Endothelial cell of umbilical vein (primary cell): Measurements from ENCODE around the gene INHBE. TPM values are rescaled to one million over a fixed set of nuclear protein-coding genes. Genes with fewer than 3 reads are reported as not detected.

Experiments used
- BruUV-seq: library from RNA; stranded (reverse); fragments of 400-500 nt; replicated peaks from 2 replicates; lab custom pipeline; 2021; lab: Mats Ljungman, UMichigan
- CTCF ChIA-PET: fragments of 300-600, 350-600 bp; sonication (Branson Sonifier 250); formaldehyde crosslinking; loops from one replicate; lab custom pipeline; 2021; ENCODE audit warnings: antibody characterized with exemption, inconsistent platforms; lab: Charles Lee
- POLR2A ChIA-PET: fragments of 300-600, 350-600 bp; sonication (Branson Sonifier 250); formaldehyde crosslinking; loops from one replicate; lab custom pipeline; 2021; ENCODE audit warnings: antibody characterized with exemption, inconsistent platforms; lab: Charles Lee
- DNase-seq: peaks from one replicate; pipeline ENCODE4 v3.0.0-alpha.2; 2011; ENCODE audit warnings: low read depth, low spot score
- FAIRE-seq: peaks from 2 replicates; lab custom pipeline; 2011; peaks lifted over from hg19 to GRCh38; lab: Jason Lieb, UNC
- H2AFZ ChIP-seq: 2 replicates; pipeline ENCODE4 v1.6.0; 2012; ENCODE audit warnings: low read depth, low read length, control low read depth, inconsistent platforms
- H3K27ac ChIP-seq: 2 replicates; pipeline ENCODE4 v1.5.1; 2011; ENCODE audit warnings: low read depth, mild to moderate bottlenecking, control low read depth, low read length, moderate library complexity; ENCODE audit not compliant: insufficient read depth
- H3K27me3 ChIP-seq, 2 experiments: 2 replicates each; pipeline versions ENCODE4 v1.6.0 to v1.6.1; 2011; ENCODE audit warnings: low read length in 2 of 2, mixed read lengths in 1 of 2; ENCODE audit not compliant: control insufficient read depth in 2 of 2, insufficient read depth in 2 of 2
- H3K36me3 ChIP-seq, 2 experiments: 2 replicates in 1 of 2; 3 replicates in 1 of 2; pipeline ENCODE4 v1.5.1; 2011; ENCODE audit warnings: low read length in 2 of 2, mild to moderate bottlenecking in 1 of 2, moderate library complexity in 1 of 2; ENCODE audit not compliant: control insufficient read depth in 2 of 2, insufficient read depth in 2 of 2; ENCODE audit errors: extremely low read depth in 1 of 2
- H3K4me1 ChIP-seq: 3 replicates; pipeline ENCODE4 v1.5.1; 2011; ENCODE audit warnings: mild to moderate bottlenecking, low read length; ENCODE audit not compliant: control insufficient read depth, insufficient read depth; ENCODE audit errors: extremely low read depth
- H3K4me2 ChIP-seq: 2 replicates; pipeline ENCODE4 v1.6.1; 2011; ENCODE audit warnings: low read length, control low read depth, mixed read lengths; ENCODE audit not compliant: insufficient read depth
- H3K4me3 ChIP-seq, 3 experiments: fragments of 200-600 bp in 1 of 3; sonication (generic), shearing (Covaris generic) in 1 of 3; replicated peaks in 1 of 3; 2 replicates each; pipeline ENCODE4 v1.5.1; 2011 to 2016; ENCODE audit warnings: control low read depth in 3 of 3, low read length in 3 of 3, mild to moderate bottlenecking in 2 of 3, inconsistent platforms in 1 of 3, low read depth in 1 of 3, moderate library complexity in 1 of 3; ENCODE audit not compliant: insufficient read depth in 1 of 3
- H3K79me2 ChIP-seq: 2 replicates; pipeline ENCODE4 v1.6.0; 2012; ENCODE audit warnings: low read length, inconsistent platforms; ENCODE audit not compliant: control insufficient read depth, insufficient read depth
- H3K9ac ChIP-seq: replicated peaks from 2 replicates; pipeline ENCODE3; 2011; ENCODE audit warnings: low read length, control low read depth; ENCODE audit not compliant: insufficient read depth; ENCODE audit errors: extremely low read depth
- H3K9me1 ChIP-seq: replicated peaks from 3 replicates; pipeline ENCODE4 v1.6.0; 2011; ENCODE audit warnings: mild to moderate bottlenecking, low read length; ENCODE audit not compliant: control insufficient read depth, insufficient read depth; ENCODE audit errors: extremely low read depth
- H3K9me3 ChIP-seq: replicated peaks from 2 replicates; pipeline ENCODE4 v1.5.1; 2012; ENCODE audit warnings: low read length, inconsistent platforms; ENCODE audit not compliant: control insufficient read depth, insufficient read depth
- H4K20me1 ChIP-seq: replicated peaks from 2 replicates; pipeline ENCODE3; 2011; ENCODE audit warnings: mild to moderate bottlenecking, low read length; ENCODE audit not compliant: control insufficient read depth, insufficient read depth; ENCODE audit errors: extremely low read depth
- CTCF ChIP-seq, 2 donors: IDR thresholded peaks; 1 replicate in 1 of 2; 2 replicates in 1 of 2; pipeline ENCODE4 v1.5.1; 2011; ENCODE audit warnings: low read length in 2 of 2, mild to moderate bottlenecking in 2 of 2, moderate library complexity in 2 of 2, control low read depth in 1 of 2, inconsistent platforms in 1 of 2, low read depth in 1 of 2; ENCODE audit not compliant: insufficient read depth in 1 of 2; ENCODE audit errors: extremely low read depth in 1 of 2
- EZH2 ChIP-seq: IDR thresholded peaks from 2 replicates; pipeline ENCODE4 v1.6.1; 2012; ENCODE audit warnings: borderline replicate concordance, low read depth, mild to moderate bottlenecking, moderate library complexity, low read length, inconsistent platforms; ENCODE audit not compliant: severe bottlenecking
- FOS ChIP-seq: IDR thresholded peaks from 2 replicates; pipeline ENCODE4 v1.6.1; 2011; ENCODE audit warnings: mild to moderate bottlenecking, low read length, moderate library complexity, borderline replicate concordance; ENCODE audit not compliant: insufficient read depth
- GATA2 ChIP-seq: IDR thresholded peaks from 2 replicates; pipeline ENCODE4 v1.7.0; 2011; ENCODE audit warnings: low read depth, mild to moderate bottlenecking, moderate library complexity, mixed read lengths, low read length; ENCODE audit not compliant: insufficient read length, insufficient read depth
- JUN ChIP-seq: IDR thresholded peaks from 2 replicates; pipeline ENCODE4 v1.6.1; 2011; ENCODE audit warnings: borderline replicate concordance, low read depth; ENCODE audit not compliant: insufficient read length, insufficient read depth
- MYC ChIP-seq: IDR thresholded peaks from one replicate; pipeline ENCODE4 v1.6.1; 2011; ENCODE audit warnings: mild to moderate bottlenecking, low read depth, low read length
- POLR2A ChIP-seq: IDR thresholded peaks from 2 replicates; pipeline ENCODE4 v1.6.1; 2012; ENCODE audit warnings: low read depth, mild to moderate bottlenecking, control low read depth, low read length
- POLR2AphosphoS5 ChIP-seq: IDR thresholded peaks from 2 replicates; pipeline ENCODE4 v1.6.1; 2012; ENCODE audit warnings: low read depth, mild to moderate bottlenecking, control low read depth, low read length, moderate library complexity; ENCODE audit not compliant: insufficient read depth
- dilution Hi-C: fragments of 300-500 bp; cut with MboI; formaldehyde crosslinking; loops from one replicate; pipeline ENCODE4 v1.15.0; 2019; ENCODE audit warnings: low sequenced_read_pairs; ENCODE audit not compliant: extremely low pct_ligation_motif_present
- intact Hi-C: fragments of 100-400 bp; cut with micrococcal nuclease; formaldehyde crosslinking; loops from one replicate; pipeline ENCODE4 v1.10.0; 2022
- polyA plus RNA-seq, 4 experiments: library from polyadenylated mRNA; depleted of rRNA in 3 of 4; stranded (reverse) in 3 of 4; unstranded in 1 of 4; fragments of >200 nt; gene quantifications; 2 replicates each; pipeline versions ENCODE4 v1.2.1 to v1.2.3, GENCODE V29; 2011 to 2012; ENCODE audit warnings: missing spikeins in 1 of 4
- total RNA-seq: library from RNA; stranded (reverse); gene quantifications from 2 replicates; pipeline ENCODE4 v1.2.3, GENCODE V29; 2021

Gene INHBE
- total and polyA plus RNA-seq, 2 donors (not counting 3 experiments of a cell fraction or from before 2014, with no cell fraction given) = not detected

GRCh38 chr12:57458665-57459054 is 3.6 kb downstream of the INHBE start:
- Histone ChIP-seq H3K9me3 (no peaks in the 10 kb centered on the region), H3K9me1 (no peaks in the 10 kb centered on the region), H3K9ac (peak overlapping the region; percentile 36), H3K27ac (peak overlapping the region; percentile 25), H3K36me3 (no peaks in the 10 kb centered on the region), H3K79me2 (no peaks in the 10 kb centered on the region), H3K4me1 (peaks cover 14% of the 10 kb centered on the region), H3K27me3 (peaks cover 5 to 9% of the 10 kb centered on the region in 2 experiments), H2AFZ (peak overlapping the region; percentile 84), H4K20me1 (no peaks in the 10 kb centered on the region), H3K4me2 (peak overlapping the region; percentile 79), H3K4me3 (peak overlapping the region in 2 of 3 experiments; percentile 37 to 63)
- ChIA-PET POLR2A (interaction anchor here (1.1 kb wide), 1 partner anchor 62 kb away, joined by 3 read pairs; the partner anchor contains the start of gene DDIT3), CTCF (interaction anchor here (0.6 to 2.0 kb wide), 43 partner anchors 10 to 1485 kb away, joined by 3 to 27 read pairs (median 4); partner anchors contain the start of genes ARHGAP9, DDIT3, RAB5B and SHMT2)
- intact Hi-C loops = loop anchor here (1.0 to 2.0 kb wide), 2 partner anchors 30 to 162 kb away; partner anchors contain the start of gene MARS1
- TSS peak; percentile 78 for BruUV-seq
- DNase-seq = no peak
- TF ChIP-seq MYC = no peak
- no peak for TF ChIP-seq POLR2A
- TF ChIP-seq FOS = no peak
- no peak for TF ChIP-seq EZH2
- no peak for TF ChIP-seq POLR2AphosphoS5
- TF ChIP-seq CTCF (IDR thresholded peaks at IDR 0.05; ENCODE audit: extremely low read depth in 1 of 2, insufficient read depth in 1 of 2, low read depth in 1 of 2, low read length in 2 of 2) = no peak
- no peak for TF ChIP-seq JUN
- TF ChIP-seq GATA2 = no peak
- no peak for FAIRE-seq
- dilution Hi-C loops = no loop called here
